HL-60 (cell line): ENCODE measurements around the gene SAC3D1.
"Not testable (repeated sequence)": the region's sequence is repeated elsewhere in the genome, so short reads cannot be mapped to it uniquely, and the experiment has no call there.

ENCODE experiments used
- DNase-seq, 2 experiments: peaks; one replicate each; pipeline ENCODE4 v3.0.0-alpha.2; 2010 to 2020; ENCODE audit warnings: low read depth in 1 of 2, low spot score in 1 of 2
- H3K27ac ChIP-seq: fragments of 250-450 bp; sonication (Bioruptor Pico); replicated peaks from 2 replicates; pipeline ENCODE4 v1.5.1; 2020; ENCODE audit warnings: mild to moderate bottlenecking, moderate library complexity
- H3K27me3 ChIP-seq: fragments of 250-450 bp; sonication (Bioruptor Pico); 2 replicates; pipeline ENCODE4 v1.5.1; 2021; ENCODE audit warnings: mild to moderate bottlenecking, moderate library complexity; ENCODE audit not compliant: insufficient read depth, poor library complexity, severe bottlenecking
- H3K4me3 ChIP-seq: replicated peaks from 2 replicates; pipeline ENCODE4 v1.5.1; 2011; ENCODE audit warnings: mild to moderate bottlenecking, control low read depth, low read length; ENCODE audit not compliant: insufficient read depth
- GABPA ChIP-seq: IDR thresholded peaks from 2 replicates; pipeline ENCODE4 v1.6.1; 2012; ENCODE audit warnings: low read depth
- POLR2AphosphoS5 ChIP-seq: IDR thresholded peaks from 2 replicates; pipeline ENCODE4 v1.6.1; 2012; ENCODE audit warnings: low read depth
- REST ChIP-seq: IDR thresholded peaks from 2 replicates; pipeline ENCODE4 v1.6.1; 2012; ENCODE audit warnings: low read depth; ENCODE audit not compliant: insufficient replicate concordance
- SPI1 ChIP-seq: IDR thresholded peaks from 2 replicates; pipeline ENCODE4 v1.6.1; 2012; ENCODE audit warnings: low read depth, mild to moderate bottlenecking, borderline replicate concordance
- TF ChIP-seq, protein P1 (sequence below): IDR thresholded peaks from one replicate; pipeline ENCODE4 v1.5.1; 2011; ENCODE audit warnings: low read length, control low read depth, inconsistent platforms; ENCODE audit not compliant: insufficient read depth

SAC3D1 gene

DNA sequence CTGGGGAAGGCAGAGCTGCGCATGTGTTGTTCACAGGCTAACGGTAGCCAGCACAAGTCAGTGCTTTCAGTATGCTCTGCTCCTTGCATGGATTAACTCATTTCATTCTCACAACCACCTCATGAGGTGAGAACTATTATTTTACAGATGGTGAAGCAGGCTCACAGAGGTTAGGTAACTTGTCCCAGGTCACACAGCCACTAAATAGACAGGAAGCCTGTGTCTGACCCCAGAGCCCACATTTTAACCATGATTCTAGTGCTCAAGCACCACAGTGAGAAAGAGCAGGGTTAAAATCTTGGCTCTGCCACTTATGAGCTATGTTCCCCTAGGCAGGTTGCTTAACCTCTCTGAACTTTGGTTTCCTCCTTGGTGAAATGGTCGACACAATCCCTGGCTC lies 20.0 kb upstream of the SAC3D1 start:
- Histone ChIP-seq H3K27ac (no peak overlapping the region), H3K27me3 (no peaks in the 10 kb centered on the region), H3K4me3 (no peak overlapping the region)
- no peak for DNase-seq
- TF ChIP-seq REST (no peak), POLR2AphosphoS5 (no peak), GABPA (no peak), SPI1 (no peak)
- TF ChIP-seq, protein P1, sequence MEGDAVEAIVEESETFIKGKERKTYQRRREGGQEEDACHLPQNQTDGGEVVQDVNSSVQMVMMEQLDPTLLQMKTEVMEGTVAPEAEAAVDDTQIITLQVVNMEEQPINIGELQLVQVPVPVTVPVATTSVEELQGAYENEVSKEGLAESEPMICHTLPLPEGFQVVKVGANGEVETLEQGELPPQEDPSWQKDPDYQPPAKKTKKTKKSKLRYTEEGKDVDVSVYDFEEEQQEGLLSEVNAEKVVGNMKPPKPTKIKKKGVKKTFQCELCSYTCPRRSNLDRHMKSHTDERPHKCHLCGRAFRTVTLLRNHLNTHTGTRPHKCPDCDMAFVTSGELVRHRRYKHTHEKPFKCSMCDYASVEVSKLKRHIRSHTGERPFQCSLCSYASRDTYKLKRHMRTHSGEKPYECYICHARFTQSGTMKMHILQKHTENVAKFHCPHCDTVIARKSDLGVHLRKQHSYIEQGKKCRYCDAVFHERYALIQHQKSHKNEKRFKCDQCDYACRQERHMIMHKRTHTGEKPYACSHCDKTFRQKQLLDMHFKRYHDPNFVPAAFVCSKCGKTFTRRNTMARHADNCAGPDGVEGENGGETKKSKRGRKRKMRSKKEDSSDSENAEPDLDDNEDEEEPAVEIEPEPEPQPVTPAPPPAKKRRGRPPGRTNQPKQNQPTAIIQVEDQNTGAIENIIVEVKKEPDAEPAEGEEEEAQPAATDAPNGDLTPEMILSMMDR: no peak

- TF ChIP-seq, protein P1: no peak
- TF ChIP-seq REST (no peak), POLR2AphosphoS5 (no peak), SPI1 (no peak), GABPA (no peak)
- H3K27ac ChIP-seq: no peak overlapping the region
- H3K4me3 ChIP-seq: no peak overlapping the region
- no peak for DNase-seq
- no peaks in the 10 kb centered on the region for H3K27me3 ChIP-seq
Measured at GRCh38 chr11:65021509-65021908, 19.5 kb upstream of the SAC3D1 start.

DNA sequence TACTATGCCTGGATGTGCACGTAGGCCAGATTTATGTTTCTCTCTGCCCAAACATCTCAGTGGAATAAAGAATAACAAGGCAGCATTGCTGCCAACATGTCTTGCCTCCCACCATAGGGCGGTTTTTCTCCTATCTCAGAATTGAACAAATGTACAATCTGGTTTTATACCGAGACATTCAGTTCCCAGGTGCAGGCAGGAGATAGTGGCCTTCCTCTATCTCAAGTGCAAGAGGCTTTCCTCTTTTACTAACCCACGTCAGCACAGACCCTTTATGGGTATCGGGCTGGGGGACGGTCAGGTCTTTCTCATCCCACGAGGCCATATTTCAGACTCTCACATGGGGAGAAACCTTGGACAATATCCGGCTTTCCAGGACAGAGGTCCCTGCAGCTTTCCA lies 17.5 kb upstream of the SAC3D1 start:
- H3K27me3 ChIP-seq, H3K4me3 ChIP-seq, H3K27ac ChIP-seq, DNase-seq: not testable (repeated sequence)

GRCh38 chr11:65026810-65027209 lies 14.2 kb upstream of the SAC3D1 start:
- no peaks in the 10 kb centered on the region for H3K27me3 ChIP-seq
- no peak overlapping the region for H3K4me3 ChIP-seq
- DNase-seq: no peak
- peak overlapping the region; percentile 90 for H3K27ac ChIP-seq
- TF ChIP-seq POLR2AphosphoS5: no peak
- no peak for TF ChIP-seq REST
- no peak for TF ChIP-seq SPI1
- TF ChIP-seq, protein P1: no peak
- TF ChIP-seq GABPA: no peak
